Measurements from ENCODE around the gene MTX1.

Gene MTX1

DNA sequence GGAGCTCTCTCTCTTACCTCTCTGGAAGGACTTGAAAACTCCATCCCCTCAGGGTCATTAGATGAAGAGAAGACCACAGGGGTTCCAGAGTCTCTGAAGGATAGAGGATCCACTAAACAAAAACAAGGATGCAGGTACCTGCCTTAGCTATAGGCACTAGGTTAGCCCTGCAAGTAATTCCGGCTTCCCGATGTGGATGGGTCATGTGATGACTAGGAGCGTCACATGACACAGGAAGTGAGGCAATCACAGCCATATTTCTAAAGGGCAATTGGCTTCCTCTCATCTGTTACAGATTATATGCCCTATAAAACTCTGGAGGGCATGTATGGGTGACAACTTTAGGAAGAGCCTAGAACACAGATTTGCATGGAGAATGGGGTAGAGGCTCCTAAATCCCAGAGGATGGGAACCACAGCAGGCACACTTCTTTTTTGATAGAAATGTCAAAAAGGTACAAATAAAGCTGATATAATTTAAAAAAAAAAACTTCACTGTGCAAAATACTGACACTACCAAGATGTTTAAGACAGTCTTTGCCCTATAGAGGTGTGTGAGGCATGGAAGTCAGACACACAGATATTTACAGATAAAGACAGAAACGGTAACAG, 32.7 kb downstream of the MTX1 start:
- Histone ChIP-seq H3K4me3 (ENCODE audit: severe bottlenecking) (peak overlapping the region; percentile 31), H3K4me1 (ENCODE audit: insufficient read depth, poor library complexity, severe bottlenecking) (peaks cover 5% of the 10 kb centered on the region), H3K27me3 (ENCODE audit: insufficient read depth, poor library complexity, severe bottlenecking) (no peaks in the 10 kb centered on the region), H3K9me3 (ENCODE audit: severe bottlenecking) (no peaks in the 10 kb centered on the region), H3K27ac (ENCODE audit: poor library complexity, severe bottlenecking) (no peak overlapping the region), H3K36me3 (ENCODE audit: low read depth) (0 out of 2 replicates have a peak, but pooled peaks cover 5% of the 10 kb centered on the region)
- DNase-seq (ENCODE audit: low spot score) (no peak), ATAC-seq (ENCODE audit: low read depth) (peak; percentile 21; the same call in 2 of the 3 replicates)
- TF ChIP-seq CTCF (IDR thresholded peaks at IDR 0.05; ENCODE audit: poor library complexity, severe bottlenecking) = no peak

GRCh38 chr1:155241841-155242264, 33.4 kb downstream of the MTX1 start:
- TF ChIP-seq CTCF (IDR thresholded peaks at IDR 0.05; ENCODE audit: poor library complexity, severe bottlenecking) = no peak
- H3K27me3 ChIP-seq (ENCODE audit: insufficient read depth, poor library complexity, severe bottlenecking) = no peaks in the 10 kb centered on the region
- no peak overlapping the region for H3K27ac ChIP-seq (ENCODE audit: poor library complexity, severe bottlenecking)
- peaks cover 5% of the 10 kb centered on the region for H3K4me1 ChIP-seq (ENCODE audit: insufficient read depth, poor library complexity, severe bottlenecking)
- H3K36me3 ChIP-seq (ENCODE audit: low read depth) = 0 out of 2 replicates have a peak, but pooled peaks cover 3% of the 10 kb centered on the region
- no peaks in the 10 kb centered on the region for H3K9me3 ChIP-seq (ENCODE audit: severe bottlenecking)
- DNase-seq (ENCODE audit: low spot score) (no peak), ATAC-seq (ENCODE audit: low read depth) (no peak)
- H3K4me3 ChIP-seq (ENCODE audit: severe bottlenecking) = no peak overlapping the region

DNA sequence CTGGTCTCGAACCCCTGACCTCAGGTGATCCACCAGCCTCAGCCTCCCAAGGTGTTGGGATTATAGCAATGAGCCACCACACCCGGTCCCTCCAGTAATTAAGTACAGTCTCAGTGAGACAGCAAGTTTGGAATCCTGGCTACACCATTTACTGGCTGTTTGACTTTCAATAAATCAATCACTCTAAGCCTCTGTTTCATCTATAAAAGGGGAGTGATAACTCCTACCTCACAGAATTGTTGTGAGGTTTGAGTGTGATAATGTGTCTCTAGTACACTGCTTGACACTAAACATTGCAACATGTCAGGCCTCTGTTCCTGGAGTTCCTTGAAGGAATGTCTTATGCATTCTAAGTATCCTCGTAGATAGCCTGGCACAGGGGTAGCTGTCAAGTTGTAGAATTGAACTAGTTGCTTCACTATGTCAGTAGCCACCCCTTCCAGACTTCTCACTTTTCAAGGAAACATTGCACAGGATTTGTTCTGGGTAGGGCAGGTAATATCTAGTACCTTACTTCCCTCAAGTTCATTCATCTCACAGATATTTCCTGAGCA, 34.4 kb downstream of the MTX1 start:
- Histone ChIP-seq H3K4me3 (ENCODE audit: severe bottlenecking) (no peak overlapping the region), H3K27ac (ENCODE audit: poor library complexity, severe bottlenecking) (peak overlapping the region; percentile 66), H3K4me1 (ENCODE audit: insufficient read depth, poor library complexity, severe bottlenecking) (peaks cover 5% of the 10 kb centered on the region), H3K27me3 (ENCODE audit: insufficient read depth, poor library complexity, severe bottlenecking) (no peaks in the 10 kb centered on the region), H3K36me3 (ENCODE audit: low read depth) (peaks cover 6% of the 10 kb centered on the region; the same call in 1 of the 2 replicates), H3K9me3 (ENCODE audit: severe bottlenecking) (no peaks in the 10 kb centered on the region)
- ATAC-seq (ENCODE audit: low read depth) = no peak
- TF ChIP-seq CTCF (IDR thresholded peaks at IDR 0.05; ENCODE audit: poor library complexity, severe bottlenecking) = no peak
- no peak for DNase-seq (ENCODE audit: low spot score)

- Histone ChIP-seq H3K4me1 (ENCODE audit: insufficient read depth, poor library complexity, severe bottlenecking) (peaks cover 5% of the 10 kb centered on the region), H3K27me3 (ENCODE audit: insufficient read depth, poor library complexity, severe bottlenecking) (no peaks in the 10 kb centered on the region), H3K27ac (ENCODE audit: poor library complexity, severe bottlenecking) (peak overlapping the region; percentile 66), H3K36me3 (ENCODE audit: low read depth) (peaks cover 20% of the 10 kb centered on the region), H3K4me3 (ENCODE audit: severe bottlenecking) (peak overlapping the region; percentile 48), H3K9me3 (ENCODE audit: severe bottlenecking) (no peaks in the 10 kb centered on the region)
- TF ChIP-seq CTCF (IDR thresholded peaks at IDR 0.05; ENCODE audit: poor library complexity, severe bottlenecking) = peak; percentile 9
- DNase-seq (ENCODE audit: low spot score) (peak; percentile 97), ATAC-seq (ENCODE audit: low read depth) (peak; percentile 93)
Measured at GRCh38 chr1:155244368-155245162, 36.1 kb downstream of the MTX1 start.
